ENCODE measurements around the gene ALDH1A3.

The ALDH1A3 gene

DNA sequence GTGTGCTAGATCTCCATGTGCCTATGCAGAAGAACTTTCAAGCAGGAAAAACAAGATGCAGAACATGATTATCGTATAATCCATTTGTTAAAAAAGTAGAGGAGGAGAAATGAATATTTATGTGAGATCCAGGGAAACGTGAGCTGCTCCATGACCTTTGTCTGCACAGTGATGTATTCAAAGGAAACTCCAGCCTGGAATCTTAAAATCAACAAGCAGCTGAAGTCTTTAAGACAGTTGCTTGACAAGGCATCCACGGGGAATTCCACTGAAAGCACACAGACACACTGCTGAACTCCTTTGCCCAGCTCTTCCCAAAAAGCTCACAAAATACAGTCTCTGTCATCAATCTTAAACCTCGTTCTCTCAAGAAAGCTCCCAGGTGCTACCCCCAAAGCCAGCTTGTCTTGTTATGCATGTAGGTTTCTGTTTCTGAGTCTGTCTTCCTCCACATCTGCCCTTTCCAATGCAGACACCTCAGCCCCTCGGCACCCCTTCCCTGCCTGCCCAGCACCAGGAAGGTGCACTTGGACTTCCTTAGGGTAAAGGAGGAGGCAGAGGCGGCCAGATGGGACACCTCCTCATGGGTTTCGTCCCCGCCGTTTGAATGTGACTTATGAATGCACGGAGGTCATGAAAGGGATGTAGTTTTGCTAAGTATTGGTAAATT, 68.3 kb downstream of the ALDH1A3 start:
- Histone ChIP-seq H3K4me3 (ENCODE audit: low read depth in 1 of 2, low read length in 2 of 2) (no peak overlapping the region), H3K9ac (ENCODE audit: low read depth in 1 of 2, low read length in 2 of 2) (no peak overlapping the region), H3K27me3 (ENCODE audit: control insufficient read depth in 1 of 2, insufficient read depth in 2 of 2, low read length in 2 of 2) (no peaks in the 10 kb centered on the region), H3K9me3 (ENCODE audit: control insufficient read depth in 1 of 2, low read length in 2 of 2) (no peaks in the 10 kb centered on the region), H3K27ac (ENCODE audit: low read depth, low read length) (no peak overlapping the region), H3K4me1 (ENCODE audit: control insufficient read depth in 1 of 2, insufficient read depth in 2 of 2, low read length in 2 of 2) (peaks cover 0 to 3% of the 10 kb centered on the region in 2 donors), H3K36me3 (ENCODE audit: control insufficient read depth in 1 of 2, insufficient read depth in 2 of 2, low read length in 2 of 2) (peaks cover 0 to 4% of the 10 kb centered on the region in 2 donors)

DNA sequence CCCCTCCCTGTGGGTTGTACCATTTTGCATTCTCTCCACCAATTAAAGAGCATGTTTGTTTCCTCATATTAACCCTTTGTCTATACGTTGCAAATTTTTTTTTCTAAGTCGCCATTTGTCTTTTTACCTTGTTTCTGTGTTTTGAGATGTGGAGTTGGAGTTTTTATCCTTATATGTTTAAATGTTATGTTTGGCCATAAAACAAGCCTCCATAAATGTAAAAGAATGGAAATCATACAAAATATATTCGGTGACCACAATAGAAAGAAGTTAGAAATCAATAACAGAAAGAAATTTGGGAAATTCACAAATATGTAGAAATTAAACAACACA, 68.8 kb downstream of the ALDH1A3 start:
- peaks cover 0 to 3% of the 10 kb centered on the region in 2 donors for H3K4me1 ChIP-seq (ENCODE audit: control insufficient read depth in 1 of 2, insufficient read depth in 2 of 2, low read length in 2 of 2)
- H3K4me3 ChIP-seq (ENCODE audit: low read depth in 1 of 2, low read length in 2 of 2), result no peak overlapping the region
- peaks cover 0 to 4% of the 10 kb centered on the region in 2 donors for H3K36me3 ChIP-seq (ENCODE audit: control insufficient read depth in 1 of 2, insufficient read depth in 2 of 2, low read length in 2 of 2)
- H3K9ac ChIP-seq (ENCODE audit: low read depth in 1 of 2, low read length in 2 of 2), result no peak overlapping the region
- no peaks in the 10 kb centered on the region for H3K9me3 ChIP-seq (ENCODE audit: control insufficient read depth in 1 of 2, low read length in 2 of 2)
- H3K27me3 ChIP-seq (ENCODE audit: control insufficient read depth in 1 of 2, insufficient read depth in 2 of 2, low read length in 2 of 2), result no peaks in the 10 kb centered on the region
- H3K27ac ChIP-seq (ENCODE audit: low read depth, low read length), result no peak overlapping the region

DNA sequence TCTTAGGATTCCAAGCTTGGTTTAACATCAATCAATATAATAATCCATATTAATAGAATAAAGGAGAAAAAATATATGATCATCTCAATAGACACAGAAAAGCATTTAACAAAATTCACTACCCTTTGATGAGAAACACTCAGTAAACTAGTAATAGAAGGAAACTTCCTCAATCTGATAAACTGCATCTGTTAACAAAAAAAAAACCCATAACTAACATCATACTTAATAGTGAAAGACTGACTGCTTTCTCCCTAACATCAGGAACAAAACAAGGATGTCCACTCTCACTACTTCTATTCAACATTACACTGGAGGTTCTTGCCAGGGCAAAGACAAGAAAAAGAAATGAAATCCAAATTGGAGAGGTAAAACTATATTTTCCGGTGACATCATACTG, 70.1 kb downstream of the ALDH1A3 start:
- H3K4me1 ChIP-seq (ENCODE audit: control insufficient read depth in 1 of 2, insufficient read depth in 2 of 2, low read length in 2 of 2), result no peaks in the 10 kb centered on the region
- no peak overlapping the region for H3K27ac ChIP-seq (ENCODE audit: low read depth, low read length)
- no peaks in the 10 kb centered on the region for H3K36me3 ChIP-seq (ENCODE audit: control insufficient read depth in 1 of 2, insufficient read depth in 2 of 2, low read length in 2 of 2)
- no peaks in the 10 kb centered on the region for H3K9me3 ChIP-seq (ENCODE audit: control insufficient read depth in 1 of 2, low read length in 2 of 2)
- no peak overlapping the region for H3K9ac ChIP-seq (ENCODE audit: low read depth in 1 of 2, low read length in 2 of 2)
- H3K4me3 ChIP-seq (ENCODE audit: low read depth in 1 of 2, low read length in 2 of 2), result no peak overlapping the region
- H3K27me3 ChIP-seq (ENCODE audit: control insufficient read depth in 1 of 2, insufficient read depth in 2 of 2, low read length in 2 of 2), result no peaks in the 10 kb centered on the region

DNA sequence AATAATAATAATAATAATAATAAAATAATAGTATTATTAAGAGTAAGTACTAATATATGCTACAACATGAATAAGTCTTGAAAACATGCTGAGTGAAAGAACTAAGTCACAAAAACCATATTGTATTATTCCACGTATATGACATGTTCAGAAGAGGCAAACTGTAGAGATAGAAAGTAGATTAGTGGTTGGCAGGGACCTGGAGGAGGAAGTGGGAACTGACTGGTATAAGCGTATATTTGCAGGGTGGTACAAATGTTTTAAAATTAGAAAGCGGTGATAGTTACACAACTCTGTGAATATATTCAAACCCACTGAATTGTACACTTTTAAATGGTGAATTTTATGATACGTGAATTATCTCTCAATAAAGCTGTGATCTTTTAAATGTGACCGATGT, 72.3 kb downstream of the ALDH1A3 start:
- H3K36me3 ChIP-seq (ENCODE audit: control insufficient read depth in 1 of 2, insufficient read depth in 2 of 2, low read length in 2 of 2), result no peaks in the 10 kb centered on the region
- no peak overlapping the region for H3K27ac ChIP-seq (ENCODE audit: low read depth, low read length)
- no peaks in the 10 kb centered on the region for H3K4me1 ChIP-seq (ENCODE audit: control insufficient read depth in 1 of 2, insufficient read depth in 2 of 2, low read length in 2 of 2)
- no peak overlapping the region for H3K4me3 ChIP-seq (ENCODE audit: low read depth in 1 of 2, low read length in 2 of 2)
- H3K9me3 ChIP-seq (ENCODE audit: control insufficient read depth in 1 of 2, low read length in 2 of 2), result no peaks in the 10 kb centered on the region
- no peak overlapping the region for H3K9ac ChIP-seq (ENCODE audit: low read depth in 1 of 2, low read length in 2 of 2)
- H3K27me3 ChIP-seq (ENCODE audit: control insufficient read depth in 1 of 2, insufficient read depth in 2 of 2, low read length in 2 of 2), result no peaks in the 10 kb centered on the region

DNA sequence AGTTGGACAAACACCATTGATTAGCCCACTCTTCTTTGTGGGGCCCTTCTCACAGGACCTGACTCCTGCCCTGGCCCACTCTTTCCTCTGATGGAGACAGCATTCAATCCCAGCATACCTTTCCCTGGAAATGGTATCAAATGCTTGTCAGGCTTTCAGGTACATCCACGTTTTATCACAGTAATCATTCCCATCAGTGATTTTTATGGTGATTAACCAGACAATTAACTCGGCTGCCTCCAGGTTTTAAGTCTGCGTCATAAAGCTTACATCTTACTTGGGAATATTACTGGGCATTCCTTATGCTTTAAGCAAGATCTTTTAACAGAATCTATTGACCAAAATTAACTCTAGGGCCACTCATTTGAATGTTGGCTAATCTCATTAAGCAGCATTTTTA, 72.9 kb downstream of the ALDH1A3 start:
- Histone ChIP-seq H3K4me3 (ENCODE audit: low read depth in 1 of 2, low read length in 2 of 2) (no peak overlapping the region), H3K27me3 (ENCODE audit: control insufficient read depth in 1 of 2, insufficient read depth in 2 of 2, low read length in 2 of 2) (no peaks in the 10 kb centered on the region), H3K27ac (ENCODE audit: low read depth, low read length) (no peak overlapping the region), H3K9me3 (ENCODE audit: control insufficient read depth in 1 of 2, low read length in 2 of 2) (no peaks in the 10 kb centered on the region), H3K36me3 (ENCODE audit: control insufficient read depth in 1 of 2, insufficient read depth in 2 of 2, low read length in 2 of 2) (no peaks in the 10 kb centered on the region), H3K9ac (ENCODE audit: low read depth in 1 of 2, low read length in 2 of 2) (no peak overlapping the region), H3K4me1 (ENCODE audit: control insufficient read depth in 1 of 2, insufficient read depth in 2 of 2, low read length in 2 of 2) (no peaks in the 10 kb centered on the region)

DNA sequence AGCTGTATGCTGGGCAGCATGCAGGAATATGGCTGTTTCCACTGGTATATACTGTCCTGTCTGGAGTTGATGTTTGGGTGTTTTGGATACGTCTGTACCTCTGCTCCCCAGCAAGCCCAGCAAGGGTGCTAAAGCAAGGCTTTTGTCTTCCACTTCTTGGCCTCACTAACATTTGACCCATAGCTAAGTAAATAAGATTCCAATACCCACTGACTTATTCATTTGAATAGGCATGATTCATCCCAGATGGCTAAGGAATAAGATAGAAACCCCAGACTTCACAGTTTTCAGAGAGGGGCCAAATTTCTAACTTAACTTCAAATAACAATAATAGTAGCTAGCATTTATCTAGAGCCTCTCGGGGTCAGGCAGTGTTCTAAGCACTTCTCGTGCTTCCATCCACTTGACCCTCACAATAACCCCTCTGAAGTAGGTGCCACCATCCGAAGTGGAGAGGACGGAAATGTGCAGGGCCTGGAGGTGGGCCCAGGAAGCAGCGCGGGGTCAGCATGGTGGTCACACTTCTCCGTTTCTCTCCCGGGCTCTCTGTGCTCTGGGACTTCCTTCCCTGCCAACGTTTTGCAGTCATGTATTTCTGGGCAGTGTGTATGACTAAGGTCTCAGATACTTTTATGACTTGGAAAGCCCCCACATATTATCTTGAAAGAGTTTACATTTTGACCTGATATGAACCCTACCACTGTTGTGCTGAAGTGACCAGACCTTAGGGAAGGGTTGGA, 78.9 kb downstream of the ALDH1A3 start:
- Histone ChIP-seq H3K36me3 (ENCODE audit: control insufficient read depth in 1 of 2, insufficient read depth in 2 of 2, low read length in 2 of 2) (peaks cover 0 to 4% of the 10 kb centered on the region in 2 donors), H3K9ac (ENCODE audit: low read depth in 1 of 2, low read length in 2 of 2) (no peak overlapping the region), H3K4me3 (ENCODE audit: low read depth in 1 of 2, low read length in 2 of 2) (no peak overlapping the region), H3K9me3 (ENCODE audit: control insufficient read depth in 1 of 2, low read length in 2 of 2) (no peaks in the 10 kb centered on the region), H3K4me1 (ENCODE audit: control insufficient read depth in 1 of 2, insufficient read depth in 2 of 2, low read length in 2 of 2) (no peaks in the 10 kb centered on the region), H3K27me3 (ENCODE audit: control insufficient read depth in 1 of 2, insufficient read depth in 2 of 2, low read length in 2 of 2) (no peaks in the 10 kb centered on the region), H3K27ac (ENCODE audit: low read depth, low read length) (no peak overlapping the region)

DNA sequence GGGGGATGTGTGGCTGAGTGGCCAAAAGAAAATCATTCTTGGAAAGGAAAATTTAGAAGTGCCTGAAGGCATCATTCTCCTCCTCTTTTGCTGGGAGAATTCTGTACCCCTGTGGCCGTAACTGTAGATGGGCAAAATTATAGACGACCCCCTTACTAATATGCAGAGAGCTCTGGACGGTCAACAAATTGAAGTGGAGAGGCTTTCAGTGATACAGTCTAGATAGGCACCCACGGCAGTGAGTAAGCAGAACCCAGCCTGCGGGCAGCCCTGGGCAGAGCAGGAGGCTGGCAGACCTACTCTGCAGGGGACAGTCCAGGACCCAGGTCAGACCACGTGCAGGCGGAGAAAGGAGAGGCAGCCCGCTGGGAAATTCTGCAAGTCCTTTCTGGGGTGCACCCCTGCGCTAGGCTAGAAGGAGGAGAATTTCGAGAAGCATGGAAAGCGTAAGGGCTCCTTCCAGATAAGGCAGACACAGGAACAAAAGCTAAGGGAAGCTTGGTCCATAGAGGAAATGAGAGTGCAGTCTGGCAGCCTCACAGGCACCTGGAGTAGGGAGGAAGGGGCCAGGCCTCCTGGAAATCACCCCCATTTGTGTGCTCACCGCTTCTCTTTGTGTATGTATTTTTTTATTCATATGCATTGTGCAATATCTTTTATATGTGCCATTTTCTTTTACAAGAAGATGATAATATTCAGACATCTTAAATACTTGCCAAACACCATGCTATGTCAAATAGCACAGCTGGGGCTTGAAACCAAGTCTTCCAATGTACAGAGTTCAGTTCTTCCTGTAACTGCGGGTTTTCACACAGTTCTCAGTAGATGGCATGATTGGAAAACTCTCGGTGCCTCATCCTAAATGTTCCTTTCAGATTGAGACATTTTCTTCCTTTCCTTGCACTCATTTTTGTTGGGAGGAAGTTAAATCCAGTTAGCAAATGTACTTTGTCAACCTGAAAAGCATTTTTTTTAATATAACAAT, 79.7 kb downstream of the ALDH1A3 start:
- H3K4me3 ChIP-seq (ENCODE audit: low read depth in 1 of 2, low read length in 2 of 2), result no peak overlapping the region
- H3K27ac ChIP-seq (ENCODE audit: low read depth, low read length), result no peak overlapping the region
- H3K36me3 ChIP-seq (ENCODE audit: control insufficient read depth in 1 of 2, insufficient read depth in 2 of 2, low read length in 2 of 2), result peaks cover 0 to 4% of the 10 kb centered on the region in 2 donors
- no peak overlapping the region for H3K9ac ChIP-seq (ENCODE audit: low read depth in 1 of 2, low read length in 2 of 2)
- H3K27me3 ChIP-seq (ENCODE audit: control insufficient read depth in 1 of 2, insufficient read depth in 2 of 2, low read length in 2 of 2), result no peaks in the 10 kb centered on the region
- no peaks in the 10 kb centered on the region for H3K4me1 ChIP-seq (ENCODE audit: control insufficient read depth in 1 of 2, insufficient read depth in 2 of 2, low read length in 2 of 2)
- H3K9me3 ChIP-seq (ENCODE audit: control insufficient read depth in 1 of 2, low read length in 2 of 2), result no peaks in the 10 kb centered on the region

Data from duodenal mucosa (tissue), 2 donors.